ENCODE results near the gene CYB5R4. TPM values are rescaled to one million over a fixed set of nuclear protein-coding genes. Genes with fewer than 3 reads are reported as not detected.

Gene CYB5R4
- total RNA-seq, 2 donors from 2014 or later = 8.2 to 8.6 TPM

- no peak for DNase-seq (ENCODE audit: low spot score)
These were observed 124.9 kb downstream of the CYB5R4 start for GRCh38 chr6:83984411-83984810.

GRCh38 chr6:83985308-83985713, 125.8 kb downstream of the CYB5R4 start:
- intact Hi-C loops (cut with DNase I) = no loop called here
- Histone ChIP-seq H3K4me1 (replicated peaks) (no peaks in the 10 kb centered on the region), H3K9me3 (no peaks in the 10 kb centered on the region), H3K27me3 (replicated peaks; ENCODE audit: insufficient read depth) (no peaks in the 10 kb centered on the region), H3K36me3 (no peaks in the 10 kb centered on the region), H3K27ac (no peak overlapping the region), H3K4me3 (no peak overlapping the region)
- no peak for DNase-seq (ENCODE audit: low spot score)
- no peak for TF ChIP-seq CTCF (IDR thresholded peaks at IDR 0.05)
- no peak for TF ChIP-seq POLR2AphosphoS5 (IDR thresholded peaks at IDR 0.05)
- no peak for TF ChIP-seq POLR2A (IDR thresholded peaks at IDR 0.05)
- 79% methylated on average over 1 of the region's 1 CpG for WGBS

More at GRCh38 chr6:83984411-83984810, 124.9 kb downstream of the CYB5R4 start:
- intact Hi-C loops (cut with DNase I) = no loop called here
- no peaks in the 10 kb centered on the region for H3K9me3 ChIP-seq
- WGBS = 96% methylated on average over 1 of the region's 1 CpG
- H3K27ac ChIP-seq = no peak overlapping the region
- H3K4me3 ChIP-seq = no peak overlapping the region
- TF ChIP-seq POLR2A (IDR thresholded peaks at IDR 0.05) = no peak
- no peak for TF ChIP-seq POLR2AphosphoS5 (IDR thresholded peaks at IDR 0.05)
- TF ChIP-seq CTCF (IDR thresholded peaks at IDR 0.05) = no peak
- no peaks in the 10 kb centered on the region for H3K4me1 ChIP-seq (replicated peaks)
- no peaks in the 10 kb centered on the region for H3K27me3 ChIP-seq (replicated peaks; ENCODE audit: insufficient read depth)
- H3K36me3 ChIP-seq = no peaks in the 10 kb centered on the region

- H3K36me3 ChIP-seq = no peaks in the 10 kb centered on the region
- intact Hi-C loops (cut with DNase I) = no loop called here
- TF ChIP-seq POLR2AphosphoS5 (IDR thresholded peaks at IDR 0.05) (no peak), CTCF (IDR thresholded peaks at IDR 0.05) (no peak), POLR2A (IDR thresholded peaks at IDR 0.05) (no peak)
These were observed 126.2 kb downstream of the CYB5R4 start for GRCh38 chr6:83985715-83986114.

GRCh38 chr6:83998021-83998584, 138.6 kb downstream of the CYB5R4 start:
- intact Hi-C loops (cut with DNase I) = no loop called here
- no peak for DNase-seq (ENCODE audit: low spot score)

More at GRCh38 chr6:83985715-83986114, 126.2 kb downstream of the CYB5R4 start:
- Histone ChIP-seq H3K4me1 (replicated peaks) (no peaks in the 10 kb centered on the region), H3K27ac (no peak overlapping the region), H3K4me3 (no peak overlapping the region), H3K27me3 (replicated peaks; ENCODE audit: insufficient read depth) (no peaks in the 10 kb centered on the region), H3K9me3 (no peaks in the 10 kb centered on the region)
- no peak for DNase-seq (ENCODE audit: low spot score)

More at GRCh38 chr6:83998021-83998584, 138.6 kb downstream of the CYB5R4 start:
- no peaks in the 10 kb centered on the region for H3K4me1 ChIP-seq (replicated peaks)
- no peaks in the 10 kb centered on the region for H3K36me3 ChIP-seq
- H3K27me3 ChIP-seq (replicated peaks; ENCODE audit: insufficient read depth) = no peaks in the 10 kb centered on the region
- no peak overlapping the region for H3K27ac ChIP-seq
- no peaks in the 10 kb centered on the region for H3K9me3 ChIP-seq
- TF ChIP-seq POLR2AphosphoS5 (IDR thresholded peaks at IDR 0.05) (no peak), CTCF (IDR thresholded peaks at IDR 0.05) (no peak)
- no peak overlapping the region for H3K4me3 ChIP-seq

Data from prostate gland (tissue), 2 donors.